C4-2B (cell line): ENCODE measurements around the gene LIN28B.

Source experiments
- H3K27ac ChIP-seq: fragments of 450-650 bp; 2 replicates; pipeline ENCODE4 v1.5.1; 2017
- CTCF ChIP-seq: fragments of 450-650 bp; conservative IDR thresholded peaks from 2 replicates; pipeline ENCODE4 v1.5.1; 2017; ENCODE audit warnings: mild to moderate bottlenecking
- ZFX ChIP-seq: fragments of 450-650 bp; IDR thresholded peaks from 2 replicates; pipeline ENCODE4 v1.6.1; 2017

Gene LIN28B

DNA sequence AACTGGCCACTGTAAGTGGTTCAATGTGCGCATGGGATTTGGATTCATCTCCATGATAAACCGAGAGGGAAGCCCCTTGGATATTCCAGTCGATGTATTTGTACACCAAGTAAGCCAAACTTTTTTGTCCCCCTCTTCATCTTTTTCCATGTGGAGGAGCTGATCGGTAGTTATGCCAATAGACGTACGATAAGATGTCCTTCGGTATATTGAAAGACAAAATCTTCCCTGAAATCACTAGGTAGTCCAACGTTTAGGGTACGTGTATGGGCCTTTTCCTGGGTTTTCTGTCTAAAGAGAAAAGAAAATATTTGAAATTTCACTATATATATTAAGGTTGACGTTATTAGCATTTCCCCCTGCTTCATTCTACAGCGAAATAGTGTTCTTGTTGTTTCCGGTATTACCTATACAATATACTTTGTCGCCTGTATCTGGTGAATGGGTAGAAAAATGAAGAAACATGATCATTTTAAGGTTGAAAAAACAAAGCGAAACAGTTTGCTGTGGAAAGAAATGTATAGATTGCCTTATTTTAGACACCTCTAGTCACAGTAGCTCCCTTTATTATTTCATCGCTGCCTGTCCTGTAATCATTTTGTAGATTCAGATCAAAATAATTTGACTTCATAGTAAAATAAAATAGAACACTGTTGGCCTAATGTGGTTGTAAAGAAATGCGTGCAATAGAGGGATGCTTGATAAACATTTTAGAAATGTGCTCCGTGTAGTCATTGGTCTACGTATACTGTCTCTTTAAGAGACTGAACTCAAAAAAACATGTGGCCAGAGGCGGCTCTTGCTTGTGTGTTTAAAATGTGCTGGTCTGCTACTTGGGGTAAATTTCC is 1.5 kb downstream of the LIN28B start:
- TF ChIP-seq CTCF (no peak), ZFX (no peak)
- no peak overlapping the region for H3K27ac ChIP-seq

DNA sequence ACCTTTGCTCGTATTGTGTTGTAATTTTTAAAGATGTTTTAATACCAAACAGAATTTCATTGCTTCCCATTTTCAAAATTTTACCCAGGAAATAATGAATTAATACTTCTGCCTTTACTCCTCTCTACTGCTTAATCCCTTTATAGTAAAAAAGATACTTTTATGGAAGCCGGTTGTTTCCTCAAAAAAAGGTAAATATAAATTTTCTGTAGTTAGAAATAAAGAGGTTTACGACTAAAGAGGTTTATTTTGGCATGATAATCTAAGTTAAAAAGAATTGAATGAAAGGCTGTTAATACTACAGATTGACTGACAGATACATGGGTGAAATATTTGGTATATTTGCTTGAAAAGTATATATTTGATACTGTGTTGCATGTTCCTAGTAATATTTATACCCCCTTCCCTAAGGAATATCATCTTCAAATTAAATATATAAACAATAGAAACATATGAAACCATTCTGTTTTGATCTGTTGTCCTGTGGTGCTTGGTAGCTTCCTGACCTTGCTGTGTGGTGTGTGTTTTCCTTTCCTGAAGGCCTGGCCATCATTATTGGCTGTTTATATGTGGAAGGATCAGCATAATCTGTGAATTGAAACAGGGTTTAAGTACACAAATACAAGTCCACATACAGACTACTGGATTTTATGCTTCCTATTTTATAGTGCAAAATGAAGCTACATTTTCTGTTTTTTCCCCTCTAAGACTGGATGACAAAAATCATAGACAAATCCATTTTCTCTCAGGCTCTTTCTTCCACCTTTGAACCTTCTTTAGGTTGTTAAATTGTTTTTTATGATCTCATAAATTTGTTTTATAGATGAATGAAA is 2.3 kb downstream of the LIN28B start:
- TF ChIP-seq CTCF (no peak), ZFX (no peak)
- no peak overlapping the region for H3K27ac ChIP-seq

DNA sequence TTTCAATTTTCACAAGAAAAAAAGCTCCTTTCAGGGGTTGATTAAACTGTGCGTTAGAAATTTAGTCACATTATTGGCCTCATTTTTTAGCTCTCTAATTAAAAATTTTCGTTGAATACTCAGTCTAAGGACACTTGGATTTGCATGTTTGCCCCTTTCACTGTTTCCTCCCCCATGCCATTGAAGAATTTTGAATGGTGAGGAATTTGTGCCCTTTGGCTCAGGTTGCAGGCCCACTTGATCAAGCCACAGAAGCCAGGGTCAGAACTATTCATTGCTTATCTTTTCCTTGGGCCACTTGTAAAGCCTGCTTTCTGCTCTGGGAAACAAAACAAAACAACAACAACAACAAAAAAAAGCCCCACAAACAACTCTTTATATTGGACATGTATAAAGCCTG is 12.2 kb downstream of the LIN28B start:
- no peak overlapping the region for H3K27ac ChIP-seq
- TF ChIP-seq ZFX (no peak), CTCF (no peak)

DNA sequence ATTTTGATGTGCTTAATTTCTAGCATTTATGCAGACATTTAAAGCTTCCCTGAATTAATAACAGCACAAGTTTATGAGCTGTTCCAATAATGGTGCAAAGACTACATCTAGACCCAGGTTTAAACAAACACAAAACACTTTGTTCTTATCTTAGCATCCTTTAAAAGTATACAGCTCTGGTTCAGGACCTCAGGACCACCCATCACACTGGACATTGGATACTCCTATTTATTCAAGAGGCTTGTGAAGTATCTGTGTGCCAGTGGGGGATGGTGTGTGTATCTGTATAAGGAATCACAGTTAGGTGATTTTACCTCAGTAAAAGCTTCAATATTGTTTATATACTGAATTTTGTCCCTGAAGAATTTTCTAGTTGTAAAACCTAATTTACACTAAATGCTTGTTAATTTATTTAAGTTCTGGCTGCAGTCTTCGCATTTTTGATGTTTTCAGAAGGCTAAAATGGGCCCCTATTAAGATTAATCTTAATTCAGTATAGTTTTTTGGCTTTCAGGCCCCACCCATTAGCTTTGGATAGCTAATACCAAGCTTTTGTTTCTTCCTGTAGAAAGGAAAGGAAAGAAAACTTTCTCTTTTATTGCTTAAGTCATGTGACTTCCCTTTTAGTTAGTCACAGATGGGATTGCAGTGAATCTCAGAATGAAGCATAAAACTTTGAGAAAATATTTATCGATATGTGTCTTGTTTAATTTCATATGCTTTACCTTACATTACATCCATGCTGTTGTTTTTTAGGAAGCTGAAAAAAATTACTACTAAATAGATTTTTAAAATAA is 13.1 kb downstream of the LIN28B start:
- TF ChIP-seq CTCF (no peak), ZFX (no peak)
- H3K27ac ChIP-seq: no peak overlapping the region

DNA sequence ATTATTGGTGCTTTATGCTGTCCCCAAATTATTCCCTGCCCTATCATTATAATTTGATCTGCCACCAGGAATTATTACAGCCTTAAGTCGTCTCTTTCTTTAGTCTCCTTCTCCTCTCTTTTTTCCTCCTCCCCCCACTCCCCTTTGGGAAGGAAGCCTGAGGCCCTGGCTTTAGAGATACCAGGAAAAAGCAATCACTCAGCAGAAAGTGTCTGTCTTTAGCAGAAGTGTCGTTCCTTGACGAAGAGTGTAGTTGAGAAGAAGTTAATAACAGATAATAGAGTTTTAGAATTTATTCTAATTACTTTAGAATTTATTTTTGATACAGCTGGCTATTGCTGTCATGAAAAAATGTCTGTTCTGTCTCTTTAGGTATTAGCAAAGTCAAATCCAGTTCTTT is 16.5 kb downstream of the LIN28B start:
- H3K27ac ChIP-seq: no peak overlapping the region
- TF ChIP-seq ZFX (no peak), CTCF (no peak)

GRCh38 chr6:104983296-104983695 is 26.4 kb downstream of the LIN28B start:
- H3K27ac ChIP-seq: no peak overlapping the region
- TF ChIP-seq ZFX (no peak), CTCF (no peak)
